Keratinocyte (primary cell): ENCODE results near the gene PRSS36. TPM values are rescaled to one million over a fixed set of nuclear protein-coding genes. Genes with fewer than 3 reads are reported as not detected.
"Not testable (repeated sequence)": the region's sequence is repeated elsewhere in the genome, so short reads cannot be mapped to it uniquely, and the experiment has no call there.

Source experiments
- DNase-seq: peaks from one replicate; pipeline ENCODE4 v3.0.0-alpha.2; 2011; ENCODE audit warnings: low read depth, missing footprints, low spot score
- FAIRE-seq: peaks from 2 replicates; lab custom pipeline; 2011; peaks lifted over from hg19 to GRCh38; lab: Jason Lieb, UNC
- H2AFZ ChIP-seq: 2 replicates; pipeline ENCODE4 v1.6.0; 2012; ENCODE audit warnings: low read length, control low read depth, inconsistent platforms; ENCODE audit not compliant: control insufficient read depth
- H3K27ac ChIP-seq: 2 replicates; pipeline ENCODE4 v1.5.1; 2011; ENCODE audit warnings: low read length; ENCODE audit not compliant: control insufficient read depth, insufficient read depth
- H3K27me3 ChIP-seq: 3 replicates; pipeline ENCODE4 v1.6.0; 2011; ENCODE audit warnings: low read length; ENCODE audit not compliant: control insufficient read depth, insufficient read depth; ENCODE audit errors: extremely low read depth
- H3K36me3 ChIP-seq, 2 experiments: 2 replicates in 1 of 2; 3 replicates in 1 of 2; pipeline ENCODE4 v1.5.1; 2011; ENCODE audit warnings: low read length in 2 of 2, mild to moderate bottlenecking in 1 of 2; ENCODE audit not compliant: control insufficient read depth in 2 of 2, insufficient read depth in 2 of 2; ENCODE audit errors: extremely low read depth in 1 of 2
- H3K4me1 ChIP-seq: 3 replicates; pipeline ENCODE4 v1.5.1; 2011; ENCODE audit warnings: low read length; ENCODE audit not compliant: control insufficient read depth, insufficient read depth; ENCODE audit errors: extremely low read depth
- H3K4me2 ChIP-seq: 3 replicates; pipeline ENCODE4 v1.6.0; 2011; ENCODE audit warnings: low read depth, low read length; ENCODE audit not compliant: control insufficient read depth, insufficient read depth; ENCODE audit errors: extremely low read depth
- H3K4me3 ChIP-seq, 3 experiments: fragments of 200-600 bp in 1 of 3; sonication (generic) in 1 of 3; 2 replicates in 2 of 3; 3 replicates in 1 of 3; pipeline ENCODE4 v1.5.1; 2011 to 2016; ENCODE audit warnings: low read length in 3 of 3, mild to moderate bottlenecking in 3 of 3, control low read depth in 2 of 3, inconsistent platforms in 1 of 3, low read depth in 1 of 3, mixed read lengths in 1 of 3, mixed run types in 1 of 3, moderate library complexity in 1 of 3; ENCODE audit not compliant: control insufficient read depth in 2 of 3, insufficient read depth in 2 of 3; ENCODE audit errors: extremely low read depth in 1 of 3
- H3K79me2 ChIP-seq: 2 replicates; pipeline ENCODE4 v1.6.0; 2012; ENCODE audit warnings: low read length; ENCODE audit not compliant: control insufficient read depth, insufficient read depth
- H3K9ac ChIP-seq: 3 replicates; pipeline ENCODE4 v1.6.0; 2011; ENCODE audit warnings: low read length; ENCODE audit not compliant: control insufficient read depth, insufficient read depth; ENCODE audit errors: extremely low read depth
- H3K9me1 ChIP-seq: 3 replicates; pipeline ENCODE4 v1.6.0; 2011; ENCODE audit warnings: low read length; ENCODE audit not compliant: control insufficient read depth, insufficient read depth; ENCODE audit errors: extremely low read depth
- H3K9me3 ChIP-seq: 2 replicates; pipeline ENCODE4 v1.5.1; 2012; ENCODE audit warnings: low read depth, low read length; ENCODE audit not compliant: control insufficient read depth
- H4K20me1 ChIP-seq: 3 replicates; pipeline ENCODE4 v1.6.0; 2011; ENCODE audit warnings: low read length; ENCODE audit not compliant: control insufficient read depth, insufficient read depth; ENCODE audit errors: extremely low read depth
- CTCF ChIP-seq, 3 experiments: IDR thresholded peaks in 1 of 3; conservative IDR thresholded peaks in 1 of 3; optimal IDR thresholded peaks in 1 of 3; 2 replicates in 2 of 3; 3 replicates in 1 of 3; pipeline versions ENCODE3 to v1.5.1; 2011; ENCODE audit warnings: low read length in 3 of 3, mild to moderate bottlenecking in 3 of 3, moderate library complexity in 2 of 3, control low read depth in 1 of 3, inconsistent platforms in 1 of 3; ENCODE audit not compliant: insufficient read depth in 2 of 3; ENCODE audit errors: extremely low read depth in 1 of 3
- EZH2 ChIP-seq: IDR thresholded peaks from one replicate; pipeline ENCODE4 v1.6.1; 2012; ENCODE audit warnings: inconsistent platforms, mild to moderate bottlenecking, low read length, moderate library complexity
- dilution Hi-C: fragments of 300-500 bp; cut with MboI; formaldehyde crosslinking; loops from one replicate; pipeline ENCODE4 v1.7.0; 2020; ENCODE audit warnings: low sequenced_read_pairs; ENCODE audit not compliant: extremely low pct_ligation_motif_present
- polyA plus RNA-seq, 5 experiments: library from polyadenylated mRNA; depleted of rRNA in 3 of 5; stranded (reverse) in 3 of 5; stranded (forward) in 1 of 5; unstranded in 1 of 5; fragments of >200 nt; gene quantifications; 1 replicate in 1 of 5; 2 replicates in 3 of 5; 3 replicates in 1 of 5; pipeline versions ENCODE4 v1.2.1 to v1.2.3, GENCODE V29; 2011 to 2012; ENCODE audit warnings: missing spikeins in 2 of 5, low read depth in 1 of 5, low replicate concordance in 1 of 5

The PRSS36 gene
- polyA plus RNA-seq, 1 donor (not counting 4 experiments of a cell fraction or from before 2014, with no cell fraction given): 0.43 TPM

GRCh38 chr16:31167315-31167714 lies 17.4 kb upstream of the PRSS36 start:
- no peak for FAIRE-seq

GRCh38 chr16:31157136-31157535 lies 7.3 kb upstream of the PRSS36 start:
- Histone ChIP-seq H3K4me2 (no peak overlapping the region), H3K4me1 (no peaks in the 10 kb centered on the region), H3K79me2 (no peaks in the 10 kb centered on the region), H3K4me3 (no peak overlapping the region), H4K20me1 (no peaks in the 10 kb centered on the region), H3K9me1 (no peaks in the 10 kb centered on the region), H3K36me3 (no peaks in the 10 kb centered on the region), H2AFZ (no peak overlapping the region), H3K9me3 (no peaks in the 10 kb centered on the region), H3K9ac (no peak overlapping the region), H3K27me3 (no peaks in the 10 kb centered on the region), H3K27ac (no peak overlapping the region)
- no peak for TF ChIP-seq EZH2
- no peak for TF ChIP-seq CTCF (optimal IDR thresholded peaks at IDR 0.05 in 1 of 3, IDR thresholded peaks at IDR 0.05 in 1 of 3, conservative IDR thresholded peaks at IDR 0.05 in 1 of 3; ENCODE audit: extremely low read depth in 1 of 3, insufficient read depth in 2 of 3, low read length in 3 of 3)
- no peak for DNase-seq
- dilution Hi-C loops: no loop called here
- no peak for FAIRE-seq

More at GRCh38 chr16:31167315-31167714, 17.4 kb upstream of the PRSS36 start:
- Histone ChIP-seq H3K27ac (no peak overlapping the region), H3K36me3 (no peaks in the 10 kb centered on the region), H3K4me2 (no peak overlapping the region), H3K4me1 (no peaks in the 10 kb centered on the region), H3K27me3 (no peaks in the 10 kb centered on the region), H3K9ac (no peak overlapping the region), H3K79me2 (no peaks in the 10 kb centered on the region), H4K20me1 (no peaks in the 10 kb centered on the region), H3K4me3 (no peak overlapping the region), H3K9me3 (no peaks in the 10 kb centered on the region), H2AFZ (no peak overlapping the region), H3K9me1 (no peaks in the 10 kb centered on the region)
- DNase-seq: no peak
- dilution Hi-C loops: no loop called here
- TF ChIP-seq CTCF (optimal IDR thresholded peaks at IDR 0.05 in 1 of 3, IDR thresholded peaks at IDR 0.05 in 1 of 3, conservative IDR thresholded peaks at IDR 0.05 in 1 of 3; ENCODE audit: extremely low read depth in 1 of 3, insufficient read depth in 2 of 3, low read length in 3 of 3): no peak
- no peak for TF ChIP-seq EZH2

- H3K4me2 ChIP-seq, dilution Hi-C loops, H3K36me3 ChIP-seq, H3K9ac ChIP-seq, FAIRE-seq, H3K4me3 ChIP-seq, H3K27ac ChIP-seq, DNase-seq, H3K4me1 ChIP-seq, H3K9me1 ChIP-seq, H4K20me1 ChIP-seq, H3K79me2 ChIP-seq, H2AFZ ChIP-seq, H3K27me3 ChIP-seq, H3K9me3 ChIP-seq: not testable (repeated sequence)
Measured at GRCh38 chr16:31150976-31151375, 1.1 kb upstream of the PRSS36 start.
